Fibroblast of lung (primary cell): Measurements from ENCODE around the gene ITGAL.

ENCODE experiments used
- EZH2 ChIP-seq: IDR thresholded peaks from 2 replicates; pipeline ENCODE4 v1.5.1; 2012; ENCODE audit warnings: low read length, control low read depth, mild to moderate bottlenecking; ENCODE audit errors: missing control alignments
- TF ChIP-seq, protein P1 (sequence below), 2 donors: IDR thresholded peaks in 1 of 2; conservative IDR thresholded peaks in 1 of 2; 1 replicate in 1 of 2; 2 replicates in 1 of 2; pipeline ENCODE4 v1.5.1; 2011 to 2012; ENCODE audit warnings: low read length in 2 of 2, control low read depth in 1 of 2, inconsistent platforms in 1 of 2, low read depth in 1 of 2, mild to moderate bottlenecking in 1 of 2

GRCh38 chr16:30518552-30518951, 46.0 kb downstream of the ITGAL start:
- TF ChIP-seq, protein P1, sequence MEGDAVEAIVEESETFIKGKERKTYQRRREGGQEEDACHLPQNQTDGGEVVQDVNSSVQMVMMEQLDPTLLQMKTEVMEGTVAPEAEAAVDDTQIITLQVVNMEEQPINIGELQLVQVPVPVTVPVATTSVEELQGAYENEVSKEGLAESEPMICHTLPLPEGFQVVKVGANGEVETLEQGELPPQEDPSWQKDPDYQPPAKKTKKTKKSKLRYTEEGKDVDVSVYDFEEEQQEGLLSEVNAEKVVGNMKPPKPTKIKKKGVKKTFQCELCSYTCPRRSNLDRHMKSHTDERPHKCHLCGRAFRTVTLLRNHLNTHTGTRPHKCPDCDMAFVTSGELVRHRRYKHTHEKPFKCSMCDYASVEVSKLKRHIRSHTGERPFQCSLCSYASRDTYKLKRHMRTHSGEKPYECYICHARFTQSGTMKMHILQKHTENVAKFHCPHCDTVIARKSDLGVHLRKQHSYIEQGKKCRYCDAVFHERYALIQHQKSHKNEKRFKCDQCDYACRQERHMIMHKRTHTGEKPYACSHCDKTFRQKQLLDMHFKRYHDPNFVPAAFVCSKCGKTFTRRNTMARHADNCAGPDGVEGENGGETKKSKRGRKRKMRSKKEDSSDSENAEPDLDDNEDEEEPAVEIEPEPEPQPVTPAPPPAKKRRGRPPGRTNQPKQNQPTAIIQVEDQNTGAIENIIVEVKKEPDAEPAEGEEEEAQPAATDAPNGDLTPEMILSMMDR (conservative IDR thresholded peaks at IDR 0.05 in 1 of 2, IDR thresholded peaks at IDR 0.05 in 1 of 2; ENCODE audit: low read depth in 1 of 2, low read length in 2 of 2) = no peak
- TF ChIP-seq EZH2 = no peak
